Right renal cortex interstitium (tissue), 3 donors: ENCODE results near the gene MYEOV. TPM values are rescaled to one million over a fixed set of nuclear protein-coding genes. Genes with fewer than 3 reads are reported as not detected.

Experiments
- DNase-seq, 3 donors: peaks; one replicate each; pipeline ENCODE4 v3.0.0-alpha.2; 2013; ENCODE audit warnings: low read depth in 3 of 3, low spot score in 2 of 3
- polyA plus RNA-seq, 3 donors: library from polyadenylated mRNA; unstranded; fragments of 120-200 nt; gene quantifications; one replicate each; pipeline ENCODE4 v1.2.1, GENCODE V29; 2013; ENCODE audit not compliant: insufficient read length in 3 of 3

Gene MYEOV
- polyA plus RNA-seq, 3 donors = 4.5 to 5.6 (median 4.8) TPM

GRCh38 chr11:69335007-69335780 is 41.2 kb downstream of the MYEOV start:
- no peak for DNase-seq

- no peak for DNase-seq
Observed at GRCh38 chr11:69335781-69336405, 41.9 kb downstream of the MYEOV start.

- DNase-seq = no peak
Observed at GRCh38 chr11:69337211-69337721, 43.3 kb downstream of the MYEOV start.

GRCh38 chr11:69339041-69339733 is 45.2 kb downstream of the MYEOV start:
- no peak for DNase-seq

- DNase-seq = no peak
Observed at GRCh38 chr11:69339983-69340565, 46.1 kb downstream of the MYEOV start.

- DNase-seq = no peak
Observed at GRCh38 chr11:69342588-69343330, 48.8 kb downstream of the MYEOV start.

- no peak for DNase-seq
Observed at GRCh38 chr11:69343401-69344321, 49.7 kb downstream of the MYEOV start.

GRCh38 chr11:69344570-69345145 is 50.7 kb downstream of the MYEOV start:
- no peak for DNase-seq

Other genes with a start within 250 kb of the MYEOV start
- gene TPCN2, start 245.2 kb upstream of the MYEOV start, polyA plus RNA-seq = 10 to 100 TPM; 12.1 to 14.2 (median 13.6) TPM
- gene SMIM38, start 138.2 kb upstream of the MYEOV start, polyA plus RNA-seq = under 1 TPM; 0.41 to 0.54 (median 0.43) TPM
- under 1 TPM in 2 of 3 donors, not detected in 1; 0.04 to 0.06 TPM for gene LINC01488, start 187.5 kb downstream of the MYEOV start, polyA plus RNA-seq